GM12872 (cell line): ENCODE results near the gene P2RY6.

Source experiments
- CTCF ChIP-seq: IDR thresholded peaks from 3 replicates; pipeline ENCODE4 v1.5.1; 2011; ENCODE audit warnings: low read depth, mild to moderate bottlenecking, low read length, moderate library complexity; ENCODE audit not compliant: insufficient read depth

The P2RY6 gene

GRCh38 chr11:73234471-73235181 lies 37.5 kb upstream of the P2RY6 start:
- no peak for TF ChIP-seq CTCF

- no peak for TF ChIP-seq CTCF
These were observed 36.8 kb upstream of the P2RY6 start for GRCh38 chr11:73235236-73235786.

GRCh38 chr11:73236205-73236765 lies 35.9 kb upstream of the P2RY6 start:
- TF ChIP-seq CTCF: no peak

GRCh38 chr11:73236854-73237253 lies 35.3 kb upstream of the P2RY6 start:
- peak; percentile 85 for TF ChIP-seq CTCF

GRCh38 chr11:73237471-73238290 lies 34.5 kb upstream of the P2RY6 start:
- no peak for TF ChIP-seq CTCF

- TF ChIP-seq CTCF: no peak
These were observed 33.0 kb upstream of the P2RY6 start for GRCh38 chr11:73239111-73239521.

- TF ChIP-seq CTCF: no peak
These were observed 32.5 kb upstream of the P2RY6 start for GRCh38 chr11:73239571-73240189.
